22Rv1 (cell line): Measurements from ENCODE around the gene PRPF8.

Experiments used
- CTCF ChIP-seq: fragments of 450-650 bp; IDR thresholded peaks from 2 replicates; pipeline ENCODE4 v1.5.1; 2017; ENCODE audit warnings: mild to moderate bottlenecking
- ZFX ChIP-seq: fragments of 450-650 bp; IDR thresholded peaks from 2 replicates; pipeline ENCODE4 v1.6.1; 2017; ENCODE audit warnings: antibody characterized with exemption, borderline replicate concordance

DNA sequence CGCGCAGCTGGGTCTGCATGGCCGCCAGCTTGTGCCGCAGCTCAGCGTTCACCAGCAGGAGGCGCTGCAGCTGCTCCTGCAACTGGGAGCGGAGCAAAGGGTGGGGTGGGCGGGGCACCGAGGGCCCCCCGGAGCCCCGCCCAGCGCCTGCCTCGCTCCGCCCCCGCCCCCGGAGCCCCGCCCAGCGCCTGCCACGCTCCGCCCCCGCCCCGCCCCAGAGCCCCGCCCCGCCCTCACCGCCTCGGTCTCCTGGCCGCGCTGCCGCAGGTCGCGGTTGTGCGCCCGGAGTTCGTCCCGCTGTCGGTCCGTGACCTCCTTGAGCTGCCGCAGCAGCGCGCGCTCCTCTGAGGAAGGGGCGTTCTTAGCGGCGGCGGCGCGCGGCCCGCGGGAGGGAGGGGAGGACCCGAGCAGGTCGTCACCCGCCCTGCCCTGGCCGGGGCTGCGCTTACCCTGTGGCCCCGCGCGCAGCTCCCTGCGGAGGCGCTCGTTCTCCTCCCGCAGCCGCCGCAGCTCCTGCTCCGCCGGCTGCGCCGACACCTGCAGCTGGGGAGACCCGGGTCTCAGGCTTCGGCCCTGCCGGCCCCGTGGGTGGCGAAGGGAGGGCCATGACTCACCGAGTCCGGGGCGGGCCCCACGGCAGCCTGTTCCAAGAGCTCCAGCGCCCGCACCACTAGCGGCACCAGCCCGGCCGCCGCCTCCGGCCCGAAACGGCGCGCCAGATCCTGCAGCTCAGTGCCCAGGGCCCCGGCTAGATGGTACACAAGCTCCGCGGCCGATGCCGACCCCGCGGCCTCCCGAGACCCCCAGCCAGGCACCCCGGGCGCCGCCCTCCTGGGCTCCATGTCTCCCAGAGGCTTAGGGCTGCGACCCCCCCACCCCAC, 35.5 kb downstream of the PRPF8 start:
- TF ChIP-seq ZFX = no peak
- peak; percentile 25 for TF ChIP-seq CTCF
